Fibroblast of villous mesenchyme (primary cell): ENCODE data around the gene YY1AP1. TPM values are rescaled to one million over a fixed set of nuclear protein-coding genes. Genes with fewer than 3 reads are reported as not detected.
"Not testable (repeated sequence)": the region's sequence is repeated elsewhere in the genome, so short reads cannot be mapped to it uniquely, and the experiment has no call there.

Experiments
- DNase-seq: peaks from one replicate; pipeline ENCODE4 v3.0.0-alpha.2; 2010; ENCODE audit warnings: low read depth
- H3K4me3 ChIP-seq: 2 replicates; pipeline ENCODE4 v1.5.1; 2011; ENCODE audit warnings: low read depth, mild to moderate bottlenecking, low read length
- CTCF ChIP-seq: IDR thresholded peaks from 2 replicates; pipeline ENCODE4 v1.5.1; 2012; ENCODE audit warnings: low read depth, mild to moderate bottlenecking, low read length; ENCODE audit not compliant: insufficient read depth
- total RNA-seq: library from RNA; depleted of rRNA; stranded (reverse); fragments of >200 nt; gene quantifications from 2 replicates; pipeline ENCODE4 v1.2.3, GENCODE V29; 2012

YY1AP1 gene
- 54.1 and 55.7 TPM in 2 replicates for total RNA-seq

- DNase-seq, result peak; percentile 91
- TF ChIP-seq CTCF, result no peak
- peak within 1 kb of the TSS; percentile 94 for H3K4me3 ChIP-seq
Observed at GRCh38 chr1:155688324-155689080, at the start of gene YY1AP1. Gene YY1AP1 (minus strand): TSS chr1:155688774. CDS start chr1:155680436, 8,338 bp downstream.

GRCh38 chr1:155729031-155729898, 40.7 kb upstream of the YY1AP1 start:
- peak; percentile 87 for TF ChIP-seq CTCF
- no peak overlapping the region for H3K4me3 ChIP-seq
- DNase-seq, result peak; percentile 74

GRCh38 chr1:155725142-155725541, 36.6 kb upstream of the YY1AP1 start:
- H3K4me3 ChIP-seq, result no peak overlapping the region
- no peak for TF ChIP-seq CTCF
- no peak for DNase-seq

- DNase-seq, result no peak
- no peak overlapping the region for H3K4me3 ChIP-seq
- TF ChIP-seq CTCF, result no peak
Observed at GRCh38 chr1:155719703-155720102, 31.1 kb upstream of the YY1AP1 start.

GRCh38 chr1:155718524-155719115, 30.0 kb upstream of the YY1AP1 start:
- DNase-seq, H3K4me3 ChIP-seq: not testable (repeated sequence)

GRCh38 chr1:155717041-155717440, 28.5 kb upstream of the YY1AP1 start:
- no peak for DNase-seq
- TF ChIP-seq CTCF, result no peak
- H3K4me3 ChIP-seq, result no peak overlapping the region

GRCh38 chr1:155715777-155716176, 27.2 kb upstream of the YY1AP1 start:
- no peak for TF ChIP-seq CTCF
- DNase-seq, result no peak
- no peak overlapping the region for H3K4me3 ChIP-seq

GRCh38 chr1:155715056-155715455, 26.5 kb upstream of the YY1AP1 start:
- not testable (repeated sequence) for DNase-seq, H3K4me3 ChIP-seq
